DND-41 (cell line): Measurements from ENCODE around the gene DHX58.

Experiments used
- CTCF ChIP-seq: IDR thresholded peaks from 2 replicates; pipeline ENCODE4 v1.5.1; 2012; ENCODE audit warnings: borderline replicate concordance, low read length, moderate library complexity, mild to moderate bottlenecking; ENCODE audit not compliant: poor library complexity, severe bottlenecking; ENCODE audit errors: extremely low read depth
- EZH2 ChIP-seq: IDR thresholded peaks from 3 replicates; pipeline ENCODE4 v1.6.1; 2012; ENCODE audit warnings: borderline replicate concordance, low read depth, mild to moderate bottlenecking, moderate library complexity, low read length, inconsistent platforms; ENCODE audit not compliant: severe bottlenecking

GRCh38 chr17:42087736-42088705 is 24.5 kb downstream of the DHX58 start:
- TF ChIP-seq CTCF (no peak), EZH2 (no peak)
